CD14-positive monocyte (primary cell): ENCODE results near the gene GSX2. TPM values are rescaled to one million over a fixed set of nuclear protein-coding genes. Genes with fewer than 3 reads are reported as not detected.
A peak's percentile ranks its signal among the peaks of the same experiment; 100 is the strongest.

Experiments used
- DNase-seq, 3 donors: peaks; one replicate each; pipeline ENCODE4 v3.0.0-alpha.2; 2011 to 2022
- H2AFZ ChIP-seq: 2 replicates; pipeline ENCODE4 v1.6.0; 2012; ENCODE audit warnings: mild to moderate bottlenecking, low read depth, low read length, inconsistent platforms; ENCODE audit not compliant: insufficient read depth, poor library complexity, severe bottlenecking
- H3K27ac ChIP-seq, 2 donors: 1 replicate in 1 of 2; 2 replicates in 1 of 2; pipeline ENCODE4 v1.5.1; 2012 to 2013; ENCODE audit warnings: low read length in 2 of 2, control low read depth in 1 of 2, inconsistent platforms in 1 of 2, low read depth in 1 of 2, mild to moderate bottlenecking in 1 of 2
- H3K27me3 ChIP-seq, 2 donors: one replicate each; pipeline versions ENCODE4 v1.6.0 to v1.6.1; 2011 to 2013; ENCODE audit warnings: low read length in 2 of 2; ENCODE audit not compliant: control insufficient read depth in 2 of 2, insufficient read depth in 2 of 2
- H3K36me3 ChIP-seq, 2 donors: replicated peaks in 1 of 2; 1 replicate in 1 of 2; 2 replicates in 1 of 2; pipeline versions ENCODE4 v1.5.1 to v1.6.1; 2012 to 2013; ENCODE audit warnings: low read length in 2 of 2, control low read depth in 1 of 2, inconsistent platforms in 1 of 2, mild to moderate bottlenecking in 1 of 2; ENCODE audit not compliant: insufficient read depth in 2 of 2, control insufficient read depth in 1 of 2
- H3K4me1 ChIP-seq, 2 donors: 1 replicate in 1 of 2; 2 replicates in 1 of 2; pipeline versions ENCODE4 v1.5.1 to v1.6.1; 2012 to 2013; ENCODE audit warnings: low read length in 2 of 2, control low read depth in 1 of 2, inconsistent platforms in 1 of 2, mild to moderate bottlenecking in 1 of 2, moderate library complexity in 1 of 2; ENCODE audit not compliant: insufficient read depth in 2 of 2, control insufficient read depth in 1 of 2
- H3K4me2 ChIP-seq: replicated peaks from 2 replicates; pipeline ENCODE3; 2012; ENCODE audit warnings: low read length, moderate library complexity, mild to moderate bottlenecking; ENCODE audit not compliant: poor library complexity, severe bottlenecking; ENCODE audit errors: extremely low read depth
- H3K4me3 ChIP-seq, 3 experiments: fragments of 200-600 bp in 1 of 3; sonication (generic) in 1 of 3; replicated peaks in 1 of 3; 1 replicate in 2 of 3; 2 replicates in 1 of 3; pipeline ENCODE4 v1.5.1; 2011 to 2013; ENCODE audit warnings: low read length in 3 of 3, mild to moderate bottlenecking in 3 of 3, control low read depth in 2 of 3, low read depth in 2 of 3, inconsistent platforms in 1 of 3, moderate library complexity in 1 of 3
- H3K79me2 ChIP-seq: 2 replicates; pipeline ENCODE4 v1.6.0; 2012; ENCODE audit warnings: mild to moderate bottlenecking, control low read depth, inconsistent platforms, low read length, moderate library complexity; ENCODE audit not compliant: insufficient read depth
- H3K9ac ChIP-seq: 2 replicates; pipeline ENCODE4 v1.6.0; 2017; ENCODE audit warnings: low read length, mild to moderate bottlenecking; ENCODE audit not compliant: insufficient read depth, poor library complexity, severe bottlenecking
- H3K9me3 ChIP-seq, 2 donors: replicated peaks in 1 of 2; 1 replicate in 1 of 2; 2 replicates in 1 of 2; pipeline versions ENCODE4 v1.5.1 to v1.6.1; 2012 to 2013; ENCODE audit warnings: low read length in 2 of 2, control low read depth in 1 of 2; ENCODE audit not compliant: control insufficient read depth in 1 of 2, insufficient read depth in 1 of 2
- H4K20me1 ChIP-seq: 2 replicates; pipeline ENCODE4 v1.6.0; 2012; ENCODE audit warnings: mild to moderate bottlenecking, low read length, control low read depth, moderate library complexity; ENCODE audit not compliant: insufficient read depth
- H3K27ac Mint-ChIP-seq, 7 donors: one replicate each; pipeline ENCODE4 v1.8.0; 2020; ENCODE audit warnings: mild to moderate bottlenecking in 7 of 7, mixed read lengths in 7 of 7, moderate library complexity in 6 of 7, inconsistent platforms in 2 of 7
- H3K27me3 Mint-ChIP-seq, 3 donors: one replicate each; pipeline ENCODE4 v1.8.0; 2021 to 2022; ENCODE audit warnings: low read depth in 3 of 3, mild to moderate bottlenecking in 3 of 3, mixed read lengths in 3 of 3, moderate library complexity in 3 of 3, inconsistent platforms in 1 of 3
- H3K36me3 Mint-ChIP-seq, 2 donors: one replicate each; pipeline ENCODE4 v1.8.0; 2020; ENCODE audit warnings: mixed read lengths in 2 of 2, inconsistent platforms in 1 of 2, mild to moderate bottlenecking in 1 of 2
- H3K4me1 Mint-ChIP-seq: one replicate; pipeline ENCODE4 v1.8.0; 2020; ENCODE audit warnings: mild to moderate bottlenecking, mixed read lengths
- H3K4me3 Mint-ChIP-seq, 2 donors: one replicate each; pipeline ENCODE4 v1.8.0; 2020; ENCODE audit warnings: mild to moderate bottlenecking in 2 of 2, mixed read lengths in 2 of 2, moderate library complexity in 1 of 2
- H3K9me3 Mint-ChIP-seq, 7 donors: one replicate each; pipeline ENCODE4 v1.8.0; 2020 to 2022; ENCODE audit warnings: mixed read lengths in 7 of 7, mild to moderate bottlenecking in 6 of 7, moderate library complexity in 6 of 7, inconsistent platforms in 2 of 7
- WGBS: methylation state at CpG from one replicate; pipeline ENCODE4 v1.1.5; 2013; ENCODE audit warnings: missing lambda C conversion rate; ENCODE audit not compliant: insufficient coverage; 5-methylcytosine and 5-hydroxymethylcytosine counted together
- intact Hi-C, 2 donors: fragments of 100-400 bp; cut with micrococcal nuclease; formaldehyde crosslinking; loops; one replicate each; pipeline versions ENCODE4 v1.15.0 to v1.15.1; 2023
- polyA plus RNA-seq, 3 donors: library from polyadenylated mRNA; depleted of rRNA in 1 of 3; unstranded in 2 of 3; stranded (reverse) in 1 of 3; fragments of 300-500 nt in 2 of 3; fragments of >200 nt in 1 of 3; fragmentation: Illumina TruSeq in 2 of 3; gene quantifications; 1 replicate in 2 of 3; 2 replicates in 1 of 3; pipeline ENCODE4 v1.2.3, GENCODE V29; 2012 to 2021
- TF ChIP-seq, protein P1 (sequence below): fragments of 200-600 bp; IDR thresholded peaks from one replicate; pipeline ENCODE4 v1.8.0; 2022; ENCODE audit warnings: antibody characterized with exemption, mild to moderate bottlenecking

The GSX2 gene
- polyA plus RNA-seq, 3 donors: not detected

DNA sequence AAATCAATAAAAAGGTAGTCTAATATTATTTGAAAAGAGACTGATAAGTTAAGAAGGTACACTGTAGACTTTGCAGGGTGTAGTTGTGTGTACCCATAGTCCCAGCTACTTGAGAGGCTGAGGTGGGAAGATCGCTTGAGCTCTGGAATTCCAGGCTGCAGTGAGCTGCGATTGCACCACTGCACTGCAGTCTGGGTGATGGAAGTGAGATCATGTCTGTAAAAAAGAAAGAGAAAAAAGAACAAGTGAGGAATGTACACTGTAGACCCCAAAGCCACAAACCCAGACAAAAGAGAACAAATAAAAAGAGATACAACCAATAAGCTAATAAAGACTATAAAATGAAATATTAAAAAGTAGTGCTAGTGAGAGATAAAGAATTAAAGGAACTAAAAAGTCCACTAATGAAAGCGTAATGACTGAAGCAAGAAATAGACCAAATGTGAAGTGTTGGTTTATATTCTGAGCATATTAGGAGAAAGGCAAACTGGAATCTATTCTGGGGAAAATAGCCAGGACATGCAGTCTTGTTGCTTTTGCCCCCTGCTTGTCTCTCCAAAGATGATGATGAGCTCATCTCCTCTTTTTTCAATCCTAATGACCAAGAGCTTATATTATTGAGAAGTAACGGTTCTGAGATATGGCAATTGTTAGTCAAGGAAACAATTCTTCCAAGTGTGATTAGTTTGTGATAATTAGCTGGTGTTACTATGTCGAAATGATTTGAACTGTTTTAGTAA is 19.1 kb downstream of the GSX2 start:
- no peaks in the 10 kb centered on the region for H4K20me1 ChIP-seq
- 100% methylated on average over 1 of the region's 5 CpGs for WGBS
- no peaks in the 10 kb centered on the region for H3K79me2 ChIP-seq
- Mint-ChIP-seq H3K4me1 (peaks cover 3% of the 10 kb centered on the region), H3K9me3 (peaks cover 0 to 4% (median 0%) of the 10 kb centered on the region in 7 donors), H3K4me3 (no peak overlapping the region), H3K27ac (no peak overlapping the region), H3K27me3 (peaks cover 5 to 8% (median 6%) of the 10 kb centered on the region in 3 donors), H3K36me3 (no peaks in the 10 kb centered on the region)
- TF ChIP-seq, protein P1, sequence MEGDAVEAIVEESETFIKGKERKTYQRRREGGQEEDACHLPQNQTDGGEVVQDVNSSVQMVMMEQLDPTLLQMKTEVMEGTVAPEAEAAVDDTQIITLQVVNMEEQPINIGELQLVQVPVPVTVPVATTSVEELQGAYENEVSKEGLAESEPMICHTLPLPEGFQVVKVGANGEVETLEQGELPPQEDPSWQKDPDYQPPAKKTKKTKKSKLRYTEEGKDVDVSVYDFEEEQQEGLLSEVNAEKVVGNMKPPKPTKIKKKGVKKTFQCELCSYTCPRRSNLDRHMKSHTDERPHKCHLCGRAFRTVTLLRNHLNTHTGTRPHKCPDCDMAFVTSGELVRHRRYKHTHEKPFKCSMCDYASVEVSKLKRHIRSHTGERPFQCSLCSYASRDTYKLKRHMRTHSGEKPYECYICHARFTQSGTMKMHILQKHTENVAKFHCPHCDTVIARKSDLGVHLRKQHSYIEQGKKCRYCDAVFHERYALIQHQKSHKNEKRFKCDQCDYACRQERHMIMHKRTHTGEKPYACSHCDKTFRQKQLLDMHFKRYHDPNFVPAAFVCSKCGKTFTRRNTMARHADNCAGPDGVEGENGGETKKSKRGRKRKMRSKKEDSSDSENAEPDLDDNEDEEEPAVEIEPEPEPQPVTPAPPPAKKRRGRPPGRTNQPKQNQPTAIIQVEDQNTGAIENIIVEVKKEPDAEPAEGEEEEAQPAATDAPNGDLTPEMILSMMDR: no peak
- no peak overlapping the region for H3K4me2 ChIP-seq
- H3K4me3 ChIP-seq: no peak overlapping the region
- H3K27me3 ChIP-seq: peaks cover 0 to under 1% of the 10 kb centered on the region in 2 donors
- no peaks in the 10 kb centered on the region for H3K36me3 ChIP-seq
- DNase-seq: no peak
- no peak overlapping the region for H2AFZ ChIP-seq
- H3K4me1 ChIP-seq: no peaks in the 10 kb centered on the region
- H3K27ac ChIP-seq: no peak overlapping the region
- no peaks in the 10 kb centered on the region for H3K9me3 ChIP-seq
- H3K9ac ChIP-seq: no peak overlapping the region
- intact Hi-C loops: no loop called here

DNA sequence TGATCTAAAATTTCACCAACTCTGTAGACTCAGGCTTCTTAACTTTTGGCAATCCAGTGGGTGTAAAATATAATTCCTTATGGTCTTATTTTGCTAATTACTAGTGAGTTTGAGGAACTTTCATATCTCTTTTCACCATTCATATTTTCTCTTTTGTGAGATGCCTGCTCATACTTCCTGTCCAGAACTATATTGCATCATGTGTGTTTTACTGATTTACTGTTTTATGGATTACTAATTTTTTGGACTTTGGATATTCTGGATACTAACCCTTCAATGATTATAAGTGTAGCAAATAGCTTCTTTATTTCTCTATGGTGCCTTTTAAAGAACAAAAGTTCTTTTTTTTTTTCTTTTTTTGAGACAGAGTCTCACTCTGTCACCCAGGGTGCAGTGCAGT is 20.6 kb downstream of the GSX2 start:
- no peaks in the 10 kb centered on the region for H3K36me3 Mint-ChIP-seq
- no peak overlapping the region for H2AFZ ChIP-seq
- TF ChIP-seq, protein P1: no peak
- H3K9me3 Mint-ChIP-seq: peaks cover 0 to 4% (median 0%) of the 10 kb centered on the region in 7 donors
- no peak overlapping the region for H3K4me2 ChIP-seq
- H3K4me3 Mint-ChIP-seq: no peak overlapping the region
- H3K9me3 ChIP-seq: no peaks in the 10 kb centered on the region
- no peaks in the 10 kb centered on the region for H3K27me3 ChIP-seq
- H3K79me2 ChIP-seq: no peaks in the 10 kb centered on the region
- no peaks in the 10 kb centered on the region for H4K20me1 ChIP-seq
- no peaks in the 10 kb centered on the region for H3K4me1 ChIP-seq
- intact Hi-C loops: no loop called here
- no peak overlapping the region for H3K4me3 ChIP-seq
- peak overlapping the region in 2 of 7 donors; percentile 20 to 35 for H3K27ac Mint-ChIP-seq
- no peak overlapping the region for H3K27ac ChIP-seq
- DNase-seq: no peak
- H3K36me3 ChIP-seq: no peaks in the 10 kb centered on the region
- H3K4me1 Mint-ChIP-seq: peaks cover 3% of the 10 kb centered on the region
- no peak overlapping the region for H3K9ac ChIP-seq
- H3K27me3 Mint-ChIP-seq: peaks cover 2 to 7% (median 5%) of the 10 kb centered on the region in 3 donors
